SU-DHL-6 (cell line): ENCODE results near the gene NAP1L1.

Experiments
- H2AFZ ChIP-seq: fragments of 200-600 bp; sonication (generic); 2 replicates; pipeline ENCODE4 v1.6.1; 2014; ENCODE audit warnings: low read depth, mild to moderate bottlenecking, moderate library complexity, mixed read lengths, antibody characterized with exemption, low read length; ENCODE audit not compliant: severe bottlenecking
- H3F3A ChIP-seq: fragments of 200-600 bp; shearing (Covaris generic); 2 replicates; pipeline ENCODE4 v1.6.0; 2016; ENCODE audit warnings: antibody characterized with exemption, mild to moderate bottlenecking; ENCODE audit not compliant: insufficient read depth
- H3K27ac ChIP-seq: fragments of 200-600 bp; sonication (generic); 2 replicates; pipeline ENCODE4 v1.5.1; 2016; ENCODE audit warnings: low read depth, mild to moderate bottlenecking, low read length, moderate library complexity, mixed read lengths
- H3K27me3 ChIP-seq: fragments of 200-600 bp; sonication (generic), shearing (Covaris generic); 2 replicates; pipeline ENCODE4 v1.6.0; 2014; ENCODE audit warnings: mild to moderate bottlenecking, low read length
- H3K36me3 ChIP-seq: fragments of 200-600 bp; sonication (generic); 2 replicates; pipeline ENCODE4 v1.6.1; 2014; ENCODE audit warnings: mild to moderate bottlenecking, low read length, mixed read lengths
- H3K4me2 ChIP-seq: fragments of 300-600, 200-600 bp; shearing (Covaris generic), sonication (generic); 2 replicates; pipeline ENCODE4 v1.6.0; 2014; ENCODE audit warnings: low read length, low read depth, mild to moderate bottlenecking; ENCODE audit not compliant: poor library complexity, severe bottlenecking
- H3K4me3 ChIP-seq: fragments of 200-600 bp; sonication (generic); 2 replicates; pipeline ENCODE4 v1.5.1; 2014; ENCODE audit warnings: antibody characterized with exemption, low read length, mild to moderate bottlenecking, mixed read lengths; ENCODE audit not compliant: insufficient read depth, poor library complexity, severe bottlenecking
- H3K79me2 ChIP-seq: fragments of 200-600 bp; sonication (generic); 2 replicates; pipeline ENCODE4 v1.6.1; 2014; ENCODE audit warnings: mild to moderate bottlenecking, low read length, moderate library complexity; ENCODE audit not compliant: insufficient read depth
- H3K9ac ChIP-seq: fragments of 200-600 bp; sonication (generic); 2 replicates; pipeline ENCODE4 v1.7.0; 2014; ENCODE audit warnings: mild to moderate bottlenecking, low read length
- H3K9me2 ChIP-seq: fragments of 200-600 bp; sonication (generic); replicated peaks from 2 replicates; pipeline ENCODE4 v1.6.1; 2014; ENCODE audit warnings: low read length; ENCODE audit not compliant: insufficient read depth
- H3K9me3 ChIP-seq: fragments of 200-600 bp; sonication (generic); 2 replicates; pipeline ENCODE4 v1.6.1; 2014; ENCODE audit warnings: low read length, mixed read lengths; ENCODE audit not compliant: insufficient read depth
- H4K20me1 ChIP-seq: fragments of 200-600 bp; sonication (generic); 2 replicates; pipeline ENCODE4 v1.6.1; 2014; ENCODE audit warnings: low read depth, mild to moderate bottlenecking, antibody characterized with exemption, low read length, moderate library complexity, mixed read lengths
- CTCF ChIP-seq: fragments of 200-600 bp; sonication (generic); IDR thresholded peaks from one replicate; pipeline ENCODE4 v1.5.1; 2017; ENCODE audit warnings: antibody characterized with exemption, mild to moderate bottlenecking, low read length, moderate library complexity; ENCODE audit not compliant: insufficient read depth, poor library complexity, severe bottlenecking
- EZH2phosphoT487 ChIP-seq: fragments of 200-600 bp; sonication (generic), shearing (Covaris generic); conservative IDR thresholded peaks from 2 replicates; pipeline ENCODE4 v1.6.1; 2018; ENCODE audit warnings: mild to moderate bottlenecking, antibody characterized with exemption, low read length, moderate library complexity, mixed read lengths

Gene NAP1L1

GRCh38 chr12:76072568-76072967 is 11.9 kb downstream of the NAP1L1 start:
- no peak overlapping the region for H3K27ac ChIP-seq
- H2AFZ ChIP-seq: no peak overlapping the region
- no peak overlapping the region for H3K9ac ChIP-seq
- H3F3A ChIP-seq: peaks cover 10% of the 10 kb centered on the region; the same call in 1 of the 2 replicates
- peaks cover 78% of the 10 kb centered on the region for H3K36me3 ChIP-seq
- H3K9me3 ChIP-seq: no peaks in the 10 kb centered on the region
- TF ChIP-seq CTCF (no peak), EZH2phosphoT487 (no peak)
- no peak overlapping the region for H3K4me3 ChIP-seq
- H3K4me2 ChIP-seq: no peak overlapping the region
- H3K27me3 ChIP-seq: no peaks in the 10 kb centered on the region
- H3K79me2 ChIP-seq: peaks cover 100% of the 10 kb centered on the region
- no peaks in the 10 kb centered on the region for H3K9me2 ChIP-seq
- H4K20me1 ChIP-seq: peaks cover 87% of the 10 kb centered on the region

GRCh38 chr12:76069339-76069738 is 15.1 kb downstream of the NAP1L1 start:
- H3F3A ChIP-seq: peaks cover 8% of the 10 kb centered on the region; the same call in 1 of the 2 replicates
- no peak for TF ChIP-seq EZH2phosphoT487
- TF ChIP-seq CTCF: no peak
- no peaks in the 10 kb centered on the region for H3K27me3 ChIP-seq
- peaks cover 6% of the 10 kb centered on the region; the same call in 1 of the 2 replicates for H3K9me3 ChIP-seq
- H3K4me2 ChIP-seq: no peak overlapping the region
- H3K9ac ChIP-seq: no peak overlapping the region
- peaks cover 63% of the 10 kb centered on the region for H4K20me1 ChIP-seq
- no peaks in the 10 kb centered on the region for H3K9me2 ChIP-seq
- H3K79me2 ChIP-seq: peaks cover 99% of the 10 kb centered on the region
- H2AFZ ChIP-seq: no peak overlapping the region
- no peak overlapping the region for H3K4me3 ChIP-seq
- peaks cover 96% of the 10 kb centered on the region for H3K36me3 ChIP-seq
- H3K27ac ChIP-seq: no peak overlapping the region

GRCh38 chr12:76065917-76066316 is 18.6 kb downstream of the NAP1L1 start:
- H3K4me3 ChIP-seq: no peak overlapping the region
- TF ChIP-seq EZH2phosphoT487 (no peak), CTCF (no peak)
- peaks cover 48% of the 10 kb centered on the region for H4K20me1 ChIP-seq
- H3K9me3 ChIP-seq: peaks cover 6% of the 10 kb centered on the region; the same call in 1 of the 2 replicates
- H3K36me3 ChIP-seq: peaks cover 75% of the 10 kb centered on the region
- peaks cover 8% of the 10 kb centered on the region; the same call in 1 of the 2 replicates for H3F3A ChIP-seq
- no peak overlapping the region for H3K9ac ChIP-seq
- H3K27ac ChIP-seq: no peak overlapping the region
- H3K79me2 ChIP-seq: peaks cover 98% of the 10 kb centered on the region
- H3K9me2 ChIP-seq: no peaks in the 10 kb centered on the region
- H2AFZ ChIP-seq: no peak overlapping the region
- no peak overlapping the region for H3K4me2 ChIP-seq
- H3K27me3 ChIP-seq: no peaks in the 10 kb centered on the region
